Measurements from ENCODE around the gene RAD54L.

- TF ChIP-seq CTCF (conservative IDR thresholded peaks at IDR 0.05): no peak
- no peak for TF ChIP-seq EZH2 (IDR thresholded peaks at IDR 0.05; ENCODE audit: low read depth)
Measured at GRCh38 chr1:46215504-46215903, 32.1 kb upstream of the RAD54L start.

Data from PC-9 (cell line).